ENCODE results near the gene GPR161.

- TF ChIP-seq CTCF (conservative IDR thresholded peaks at IDR 0.05; ENCODE audit: low read length) (no peak), EZH2phosphoT487 (IDR thresholded peaks at IDR 0.05; ENCODE audit: borderline replicate concordance) (no peak)
Measured at GRCh38 chr1:168179438-168180147, 42.9 kb upstream of the GPR161 start.
